Left ventricle myocardium superior (tissue), 1 donor: ENCODE results near the gene DSCAM. TPM values are rescaled to one million over a fixed set of nuclear protein-coding genes. Genes with fewer than 3 reads are reported as not detected.

Source experiments
- ATAC-seq: fragments of 200-7000 bp; cut with Tn5 transposase; one replicate; pipeline ENCODE4 v1.9.1; 2020; ENCODE audit warnings: mild to moderate bottlenecking, moderate library complexity
- DNase-seq: peaks from one replicate; pipeline ENCODE4 v3.0.0-alpha.2; 2020
- intact Hi-C: fragments of 100-400 bp; cut with micrococcal nuclease; formaldehyde crosslinking; loops from one replicate; pipeline ENCODE4 v1.11.0; 2022
- total RNA-seq: library from RNA; stranded (reverse); fragmentation: NEBNext Ultra II Directional; extraction: Animal tissue kit (Norgen Biotek cat#: 25700); gene quantifications from one replicate; pipeline ENCODE4 v1.2.1, GENCODE V29; 2021
- donor health status: DM: no; HTN: yes; CAD: no; lungs with severe emphysema.

Gene DSCAM
- total RNA-seq, 1 donor from 2014 or later: not detected

GRCh38 chr21:40729761-40730425 lies 117.1 kb downstream of the DSCAM start:
- no peak for ATAC-seq
- intact Hi-C loops: no loop called here
- no peak for DNase-seq

- ATAC-seq (no peak), DNase-seq (no peak)
- intact Hi-C loops: no loop called here
Measured at GRCh38 chr21:40723966-40724365, 123.0 kb downstream of the DSCAM start.

GRCh38 chr21:40723317-40723716 lies 123.6 kb downstream of the DSCAM start:
- DNase-seq: no peak
- intact Hi-C loops: no loop called here
- no peak for ATAC-seq

DNA sequence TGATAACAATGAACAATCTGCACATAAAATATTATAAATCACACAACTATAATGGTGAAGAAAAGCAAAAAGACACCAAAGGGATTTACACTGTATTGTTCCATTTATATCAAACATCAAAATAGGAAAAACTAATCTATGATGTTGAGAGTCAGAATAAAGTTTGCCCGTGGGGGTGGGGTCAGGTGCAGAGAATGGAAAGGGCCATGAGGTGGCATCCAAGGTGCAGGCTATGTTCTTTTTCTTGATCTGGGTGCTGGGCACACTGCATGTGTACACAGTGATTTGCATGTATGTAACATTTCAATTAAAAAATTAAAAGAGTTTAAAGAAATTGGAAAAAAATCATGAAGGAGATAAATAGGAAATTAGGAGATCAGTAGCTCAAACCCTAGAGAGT lies 127.3 kb downstream of the DSCAM start:
- ATAC-seq: no peak
- intact Hi-C loops: no loop called here
- DNase-seq: no peak

DNA sequence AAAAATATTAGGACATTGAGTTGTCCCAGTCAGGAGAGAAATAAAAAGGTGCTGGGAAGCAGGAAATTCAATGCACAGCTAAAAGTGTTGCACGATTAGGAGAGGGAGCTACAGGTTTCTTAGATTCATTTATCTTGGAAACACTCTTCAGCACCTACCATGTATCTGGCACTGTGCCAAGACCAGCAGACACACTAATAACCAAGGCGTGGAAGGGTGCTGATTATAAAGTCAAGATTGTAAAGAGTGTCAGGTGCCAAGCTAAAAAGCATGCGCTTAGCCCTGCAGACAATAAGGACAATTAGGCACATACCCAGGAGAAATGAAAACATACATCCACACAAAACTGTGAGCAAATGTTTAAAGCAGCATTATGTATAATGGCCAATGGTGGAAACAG lies 129.9 kb downstream of the DSCAM start:
- ATAC-seq (no peak), DNase-seq (no peak)
- intact Hi-C loops: no loop called here

DNA sequence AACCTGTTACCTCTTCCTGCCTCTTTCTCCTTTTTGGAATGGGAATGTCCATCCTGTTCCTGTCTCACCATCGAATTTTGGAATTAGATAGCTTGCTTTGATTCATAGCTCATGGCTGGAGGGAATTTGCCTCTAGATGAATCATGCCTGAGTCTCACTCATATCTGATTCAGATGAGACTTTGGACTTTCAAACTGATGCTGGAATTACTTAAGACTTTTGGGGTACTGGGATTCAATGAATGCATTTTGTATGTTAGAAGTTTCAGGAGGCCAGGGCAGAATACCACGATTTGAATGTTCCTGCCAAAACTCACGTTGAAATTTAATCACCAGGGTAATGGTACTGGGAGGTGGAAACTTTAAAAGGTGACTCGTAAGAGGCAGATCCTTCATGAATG lies 132.4 kb downstream of the DSCAM start:
- intact Hi-C loops: no loop called here
- ATAC-seq (no peak), DNase-seq (no peak)

GRCh38 chr21:40707656-40708244 lies 139.2 kb downstream of the DSCAM start:
- ATAC-seq: no peak
- intact Hi-C loops: no loop called here
- no peak for DNase-seq

GRCh38 chr21:40706806-40707655 lies 139.9 kb downstream of the DSCAM start:
- ATAC-seq: no peak
- intact Hi-C loops: no loop called here
- no peak for DNase-seq

DNA sequence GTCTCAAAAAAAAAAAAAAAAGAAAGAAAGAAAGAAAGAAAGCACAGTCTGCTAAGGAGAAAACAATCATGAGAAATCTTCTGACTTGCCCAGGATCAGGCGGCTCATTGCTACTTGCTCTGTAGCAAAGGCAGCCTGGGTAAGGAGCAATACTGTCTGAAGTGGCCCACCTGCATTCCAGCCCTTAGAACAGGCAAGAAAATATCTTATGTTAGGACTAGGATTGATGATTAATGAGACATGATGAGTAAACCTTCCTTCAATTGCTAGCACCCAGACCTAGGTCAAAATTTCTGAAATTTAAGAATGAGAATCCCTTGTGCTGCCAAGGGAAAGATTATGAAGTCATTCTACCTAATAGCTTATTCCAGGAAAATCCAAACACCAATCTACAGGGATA lies 140.8 kb downstream of the DSCAM start:
- ATAC-seq: no peak

DNA sequence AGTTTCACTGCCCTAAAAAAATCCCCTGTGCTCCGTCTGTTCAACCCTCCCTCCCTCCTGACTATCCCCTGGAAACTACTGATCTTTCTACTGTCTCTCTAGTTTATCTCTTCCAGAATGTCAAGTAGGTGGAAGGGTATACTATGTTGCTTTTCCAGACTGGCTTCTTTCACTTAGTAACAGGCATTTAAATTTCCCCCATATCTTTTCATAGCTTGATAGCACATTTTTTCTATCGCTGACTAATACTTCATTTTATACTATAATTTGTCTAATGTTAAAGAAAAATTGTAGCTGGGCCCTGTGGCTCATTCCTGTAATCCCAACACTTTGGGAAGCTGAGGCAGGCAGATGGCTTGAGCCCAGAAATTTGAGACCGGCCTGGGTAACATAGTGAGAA lies 142.8 kb downstream of the DSCAM start:
- ATAC-seq (no peak), DNase-seq (no peak)
- intact Hi-C loops: no loop called here

More for the DNA sequence above, 140.8 kb downstream of the DSCAM start:
- intact Hi-C loops: no loop called here
- no peak for DNase-seq

GRCh38 chr21:40699366-40699765 lies 147.6 kb downstream of the DSCAM start:
- DNase-seq (no peak), ATAC-seq (no peak)
- intact Hi-C loops: no loop called here

- intact Hi-C loops: no loop called here
- no peak for DNase-seq
- ATAC-seq: no peak
Measured at GRCh38 chr21:40696246-40696645, 150.7 kb downstream of the DSCAM start.

GRCh38 chr21:40689840-40690360 lies 157.1 kb downstream of the DSCAM start:
- DNase-seq (no peak), ATAC-seq (no peak)
- intact Hi-C loops: no loop called here

GRCh38 chr21:40689217-40689616 lies 157.7 kb downstream of the DSCAM start:
- intact Hi-C loops: no loop called here

DNA sequence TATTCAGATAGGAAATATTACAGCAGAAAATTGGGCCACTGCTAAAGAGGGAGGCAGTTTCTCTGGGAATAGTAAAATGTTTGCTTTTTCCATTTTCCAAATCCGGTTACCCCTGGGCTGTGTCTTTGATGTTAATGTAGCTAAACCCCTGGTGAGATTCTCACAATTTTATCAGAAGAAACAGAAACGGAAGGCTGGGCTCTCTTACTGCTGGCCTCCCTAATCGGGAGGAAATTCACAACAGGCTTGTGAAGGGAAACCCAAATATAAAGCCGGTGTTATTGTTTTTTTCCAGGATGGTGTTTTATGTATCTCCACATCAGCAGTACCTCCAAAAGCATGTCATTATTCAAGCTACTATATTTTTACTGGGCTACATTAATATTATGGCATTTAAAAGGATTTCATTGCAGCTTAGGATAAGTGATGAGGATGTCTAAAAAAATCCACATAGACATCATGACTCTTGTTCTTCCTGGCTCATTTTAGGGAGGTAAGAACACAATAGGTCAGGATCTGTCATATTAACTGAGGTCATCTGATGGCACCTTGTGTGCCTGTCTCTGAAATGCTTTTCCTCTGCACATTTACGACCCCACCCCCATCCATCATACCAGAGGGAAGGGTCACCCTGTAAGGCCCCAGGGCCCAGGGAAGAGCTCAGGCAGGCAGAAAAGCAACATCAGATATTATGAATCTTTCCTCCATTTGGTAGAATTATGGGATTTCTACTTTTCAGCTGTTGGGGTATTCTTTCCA lies 158.7 kb downstream of the DSCAM start:
- ATAC-seq: no peak
- intact Hi-C loops: no loop called here

More at GRCh38 chr21:40689217-40689616, 157.7 kb downstream of the DSCAM start:
- DNase-seq (no peak), ATAC-seq (no peak)

GRCh38 chr21:40687625-40688024 lies 159.3 kb downstream of the DSCAM start:
- intact Hi-C loops: no loop called here

More for the DNA sequence above, 158.7 kb downstream of the DSCAM start:
- DNase-seq: no peak

DNA sequence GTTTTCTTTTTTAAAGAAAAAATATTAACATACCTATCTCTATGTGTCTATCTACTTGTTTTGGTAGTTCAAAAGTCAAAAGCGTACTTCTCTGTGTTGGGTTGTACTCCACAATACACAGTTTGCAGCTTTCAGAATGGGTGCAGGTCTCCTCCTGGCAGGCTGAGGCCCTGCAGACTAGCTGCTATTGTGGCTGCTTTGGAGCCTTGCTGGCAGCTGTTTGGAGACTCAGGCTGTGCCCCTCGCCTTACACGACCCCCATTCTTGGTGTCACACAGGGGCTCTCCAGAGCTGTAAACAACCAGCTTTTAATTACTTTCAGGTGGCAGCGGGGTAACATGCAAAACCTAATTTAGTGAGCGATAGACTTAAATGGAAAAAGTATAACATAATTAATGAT lies 160.4 kb downstream of the DSCAM start:
- ATAC-seq: no peak
- DNase-seq: no peak

More at GRCh38 chr21:40687625-40688024, 159.3 kb downstream of the DSCAM start:
- ATAC-seq (no peak), DNase-seq (no peak)

GRCh38 chr21:40685141-40685540 lies 161.8 kb downstream of the DSCAM start:
- intact Hi-C loops: no loop called here
- DNase-seq: peak; percentile 35

More for the DNA sequence above, 160.4 kb downstream of the DSCAM start:
- intact Hi-C loops: no loop called here

DNA sequence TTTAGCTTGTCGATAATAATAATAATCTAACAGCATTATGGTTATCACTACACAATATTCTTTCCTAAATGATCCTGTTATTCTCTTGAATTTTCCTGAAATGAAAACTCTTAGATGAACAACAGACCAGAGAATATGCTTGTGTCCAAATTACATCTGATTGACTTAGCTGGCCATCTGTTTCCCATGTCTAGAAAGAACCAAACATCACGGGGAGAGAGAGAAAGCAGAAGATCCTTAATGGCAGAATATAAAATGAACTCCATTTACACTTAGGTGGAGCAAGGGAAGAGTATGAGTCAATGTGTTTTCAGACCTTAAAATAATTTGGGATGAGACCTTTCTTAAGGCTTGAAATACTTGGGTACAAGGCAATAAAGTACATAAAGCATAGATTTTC lies 162.2 kb downstream of the DSCAM start:
- intact Hi-C loops: no loop called here
- DNase-seq: no peak
- ATAC-seq: no peak

More at GRCh38 chr21:40685141-40685540, 161.8 kb downstream of the DSCAM start:
- ATAC-seq: peak; percentile 88
